Activated CD4-positive, alpha-beta T cell treated with anti-CD3 and anti-CD28 coated beads, Interleukin-2, Interleukin-4, amounts not matched to agents 100 ng/mL and 50 ng/mL, durations not matched to agents 16 hours and 8 hours (primary cell): ENCODE data around the gene FGD6.
"Not testable (repeated sequence)": the region's sequence is repeated elsewhere in the genome, so short reads cannot be mapped to it uniquely, and the experiment has no call there.

Experiments
- DNase-seq: peaks from one replicate; pipeline ENCODE4 v3.0.0-alpha.2; 2020; ENCODE audit warnings: low spot score

Gene FGD6

GRCh38 chr12:95178136-95178535 is 39.1 kb downstream of the FGD6 start:
- DNase-seq: no peak

- no peak for DNase-seq
Measured at GRCh38 chr12:95177201-95177768, 40.0 kb downstream of the FGD6 start.

GRCh38 chr12:95173392-95174251 is 43.6 kb downstream of the FGD6 start:
- DNase-seq: no peak

GRCh38 chr12:95169368-95169767 is 47.9 kb downstream of the FGD6 start:
- no peak for DNase-seq

- no peak for DNase-seq
Measured at GRCh38 chr12:95168746-95169145, 48.5 kb downstream of the FGD6 start.

GRCh38 chr12:95164656-95165055 is 52.6 kb downstream of the FGD6 start:
- no peak for DNase-seq

GRCh38 chr12:95158919-95159318 is 58.3 kb downstream of the FGD6 start:
- DNase-seq: no peak

GRCh38 chr12:95151821-95152220 is 65.4 kb downstream of the FGD6 start:
- DNase-seq: no peak

- no peak for DNase-seq
Measured at GRCh38 chr12:95151406-95151805, 65.9 kb downstream of the FGD6 start.

GRCh38 chr12:95150501-95150900 is 66.8 kb downstream of the FGD6 start:
- DNase-seq: no peak

GRCh38 chr12:95147866-95148265 is 69.4 kb downstream of the FGD6 start:
- DNase-seq: no peak

- DNase-seq: no peak
Measured at GRCh38 chr12:95146769-95147168, 70.5 kb downstream of the FGD6 start.

- no peak for DNase-seq
Measured at GRCh38 chr12:95143621-95144205, 73.6 kb downstream of the FGD6 start.

- no peak for DNase-seq
Measured at GRCh38 chr12:95142431-95143151, 74.7 kb downstream of the FGD6 start.

- no peak for DNase-seq
Measured at GRCh38 chr12:95141310-95141709, 76.0 kb downstream of the FGD6 start.

- DNase-seq: not testable (repeated sequence)
Measured at GRCh38 chr12:95138031-95138430, 79.2 kb downstream of the FGD6 start.

GRCh38 chr12:95136598-95136997 is 80.7 kb downstream of the FGD6 start:
- no peak for DNase-seq

- no peak for DNase-seq
Measured at GRCh38 chr12:95134085-95134484, 83.2 kb downstream of the FGD6 start.

- DNase-seq: no peak
Measured at GRCh38 chr12:95131589-95132340, 85.5 kb downstream of the FGD6 start.

GRCh38 chr12:95130096-95130495 is 87.2 kb downstream of the FGD6 start:
- no peak for DNase-seq

- DNase-seq: no peak
Measured at GRCh38 chr12:95129115-95129514, 88.2 kb downstream of the FGD6 start.

- no peak for DNase-seq
Measured at GRCh38 chr12:95126736-95127135, 90.5 kb downstream of the FGD6 start.
